OCI-LY7 (cell line): ENCODE results near the gene MPDZ. TPM values are rescaled to one million over a fixed set of nuclear protein-coding genes. Genes with fewer than 3 reads are reported as not detected.

Experiments
- BruUV-seq: library from RNA; stranded (reverse); fragments of 400-500 nt; replicated peaks from 2 replicates; lab custom pipeline; 2021; lab: Mats Ljungman, UMichigan
- CTCF ChIA-PET: fragments of 300-600 bp; sonication (Branson Sonifier 250); formaldehyde crosslinking; loops from one replicate; lab custom pipeline; 2022; ENCODE audit warnings: antibody characterized with exemption; ENCODE audit not compliant: unreplicated experiment; lab: Charles Lee
- POLR2A ChIA-PET: fragments of 300-600 bp; sonication (Branson Sonifier 250); formaldehyde crosslinking; loops from one replicate; lab custom pipeline; 2022; ENCODE audit warnings: antibody characterized with exemption; lab: Charles Lee
- DNase-seq: peaks from one replicate; pipeline ENCODE4 v3.0.0-alpha.2; 2015; ENCODE audit warnings: low spot score
- H2AFZ ChIP-seq: fragments of 200-600 bp; sonication (generic), shearing (Covaris generic); 2 replicates; pipeline ENCODE4 v1.6.1; 2014; ENCODE audit warnings: mild to moderate bottlenecking, antibody characterized with exemption, low read length, moderate library complexity
- H3K27ac ChIP-seq: fragments of 200-600 bp; sonication (generic); 2 replicates; pipeline ENCODE4 v1.5.1; 2014; ENCODE audit warnings: mixed run types, low read depth, mild to moderate bottlenecking, moderate library complexity, low read length, inconsistent platforms; ENCODE audit not compliant: poor library complexity, severe bottlenecking
- H3K36me3 ChIP-seq: fragments of 200-600 bp; sonication (generic); 2 replicates; pipeline ENCODE4 v1.6.1; 2014; ENCODE audit warnings: mild to moderate bottlenecking, antibody characterized with exemption, low read length, moderate library complexity, mixed read lengths; ENCODE audit not compliant: insufficient read depth
- H3K4me1 ChIP-seq: fragments of 200-600 bp; sonication (generic); 2 replicates; pipeline ENCODE4 v1.5.1; 2014; ENCODE audit warnings: mild to moderate bottlenecking, low read length; ENCODE audit not compliant: insufficient read depth, poor library complexity, severe bottlenecking
- H3K4me2 ChIP-seq: fragments of 200-600 bp; sonication (generic); 2 replicates; pipeline ENCODE4 v1.6.1; 2014; ENCODE audit warnings: mild to moderate bottlenecking, low read length
- H3K4me3 ChIP-seq: fragments of 200-600 bp; sonication (generic); 2 replicates; pipeline ENCODE4 v1.5.1; 2014; ENCODE audit warnings: mild to moderate bottlenecking, low read depth, low read length; ENCODE audit not compliant: poor library complexity, severe bottlenecking
- H3K79me2 ChIP-seq: fragments of 200-600 bp; sonication (generic); 2 replicates; pipeline ENCODE4 v1.6.1; 2016; ENCODE audit warnings: low read depth, mild to moderate bottlenecking, low read length, moderate library complexity, mixed read lengths; ENCODE audit not compliant: insufficient read depth
- H3K9me2 ChIP-seq: fragments of 200-600 bp; sonication (generic); 2 replicates; pipeline ENCODE4 v1.6.1; 2016; ENCODE audit warnings: mild to moderate bottlenecking, low read length, mixed read lengths; ENCODE audit not compliant: insufficient read depth
- H3K9me3 ChIP-seq: fragments of 200-600 bp; sonication (generic); 2 replicates; pipeline ENCODE4 v1.6.1; 2014; ENCODE audit warnings: mild to moderate bottlenecking, mixed run types, low read length, mixed read lengths
- H4K20me1 ChIP-seq: fragments of 200-600 bp; sonication (generic); 2 replicates; pipeline ENCODE4 v1.6.1; 2014; ENCODE audit warnings: mild to moderate bottlenecking, antibody characterized with exemption, low read length, moderate library complexity, mixed read lengths; ENCODE audit not compliant: insufficient read depth
- EZH2phosphoT487 ChIP-seq: fragments of 200-600 bp; sonication (generic); IDR thresholded peaks from 2 replicates; pipeline ENCODE4 v1.6.1; 2018; ENCODE audit warnings: low read depth, borderline replicate concordance, mild to moderate bottlenecking, mixed run types, antibody characterized with exemption, low read length, moderate library complexity, mixed read lengths
- intact Hi-C: fragments of 100-400 bp; cut with micrococcal nuclease; formaldehyde crosslinking; loops from one replicate; pipeline ENCODE4 v1.10.0; 2022; ENCODE audit not compliant: unreplicated experiment
- total RNA-seq, 2 experiments: library from RNA; depleted of rRNA in 1 of 2; stranded (reverse); fragments of >200 nt in 1 of 2; shearing (Covaris generic) in 1 of 2; gene quantifications; 2 replicates each; pipeline ENCODE4 v1.2.3, GENCODE V29; 2014 to 2022
- TF ChIP-seq, protein P1 (sequence below): fragments of 200-600 bp; sonication (generic); conservative IDR thresholded peaks from 2 replicates; pipeline ENCODE4 v1.5.1; 2014; ENCODE audit warnings: mild to moderate bottlenecking, antibody characterized with exemption, low read length, moderate library complexity, mixed read lengths

The MPDZ gene
- total RNA-seq, 2 experiments from 2014 or later: not detected

DNA sequence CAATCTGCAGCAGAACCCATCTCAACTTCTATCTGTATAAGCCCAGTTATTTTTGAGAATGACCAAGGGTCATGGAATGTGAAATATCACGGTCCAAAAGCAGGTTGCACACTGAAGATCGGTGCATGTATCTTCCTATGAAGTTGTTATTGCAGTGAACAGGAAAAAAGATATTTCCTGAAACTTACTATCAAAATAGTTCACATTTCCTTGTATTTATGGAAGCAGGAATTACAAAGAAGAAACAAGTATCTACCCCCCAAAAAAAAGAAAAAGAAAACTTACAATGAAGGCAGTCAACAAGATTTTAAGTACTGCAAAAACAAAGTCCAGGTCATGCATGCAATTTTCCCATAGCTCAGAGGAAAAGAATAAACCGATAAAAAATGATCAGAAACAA is 70.0 kb downstream of the MPDZ start:
- H3K9me3 ChIP-seq: no peaks in the 10 kb centered on the region
- H2AFZ ChIP-seq: no peak overlapping the region
- ChIA-PET POLR2A (interaction anchor here (0.5 kb wide), 1 partner anchor 25 kb away, joined by 3 read pairs; no protein-coding TSS in a partner anchor), CTCF (no interaction called here)
- no TSS peak for BruUV-seq
- no peaks in the 10 kb centered on the region for H3K79me2 ChIP-seq
- intact Hi-C loops: no loop called here
- H3K4me3 ChIP-seq: no peak overlapping the region
- H3K4me1 ChIP-seq: no peaks in the 10 kb centered on the region
- H3K27ac ChIP-seq: no peak overlapping the region
- no peak overlapping the region for H3K4me2 ChIP-seq
- no peaks in the 10 kb centered on the region for H4K20me1 ChIP-seq
- TF ChIP-seq EZH2phosphoT487: no peak
- TF ChIP-seq, protein P1, sequence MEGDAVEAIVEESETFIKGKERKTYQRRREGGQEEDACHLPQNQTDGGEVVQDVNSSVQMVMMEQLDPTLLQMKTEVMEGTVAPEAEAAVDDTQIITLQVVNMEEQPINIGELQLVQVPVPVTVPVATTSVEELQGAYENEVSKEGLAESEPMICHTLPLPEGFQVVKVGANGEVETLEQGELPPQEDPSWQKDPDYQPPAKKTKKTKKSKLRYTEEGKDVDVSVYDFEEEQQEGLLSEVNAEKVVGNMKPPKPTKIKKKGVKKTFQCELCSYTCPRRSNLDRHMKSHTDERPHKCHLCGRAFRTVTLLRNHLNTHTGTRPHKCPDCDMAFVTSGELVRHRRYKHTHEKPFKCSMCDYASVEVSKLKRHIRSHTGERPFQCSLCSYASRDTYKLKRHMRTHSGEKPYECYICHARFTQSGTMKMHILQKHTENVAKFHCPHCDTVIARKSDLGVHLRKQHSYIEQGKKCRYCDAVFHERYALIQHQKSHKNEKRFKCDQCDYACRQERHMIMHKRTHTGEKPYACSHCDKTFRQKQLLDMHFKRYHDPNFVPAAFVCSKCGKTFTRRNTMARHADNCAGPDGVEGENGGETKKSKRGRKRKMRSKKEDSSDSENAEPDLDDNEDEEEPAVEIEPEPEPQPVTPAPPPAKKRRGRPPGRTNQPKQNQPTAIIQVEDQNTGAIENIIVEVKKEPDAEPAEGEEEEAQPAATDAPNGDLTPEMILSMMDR: no peak
- no peaks in the 10 kb centered on the region for H3K9me2 ChIP-seq
- H3K36me3 ChIP-seq: no peaks in the 10 kb centered on the region
- DNase-seq: no peak

DNA sequence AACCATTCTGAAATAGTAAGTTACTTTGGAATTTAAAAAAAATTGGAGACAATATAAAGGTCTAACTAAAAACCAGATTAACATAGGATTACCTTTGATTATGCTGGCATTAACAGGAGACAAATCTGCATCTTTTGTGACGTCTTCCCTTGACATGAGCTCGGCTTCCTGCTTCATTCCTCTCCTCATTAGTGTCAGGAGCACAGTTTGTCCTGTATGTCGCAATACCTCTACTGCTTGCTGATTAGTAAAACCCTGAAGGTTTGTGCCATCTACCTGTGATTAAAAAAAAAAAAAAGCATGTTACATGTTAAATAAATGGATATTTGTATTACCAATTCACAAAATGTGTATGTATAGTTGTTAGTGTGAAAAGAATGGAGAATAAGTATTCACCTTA is 73.7 kb downstream of the MPDZ start:
- no peaks in the 10 kb centered on the region for H4K20me1 ChIP-seq
- H3K36me3 ChIP-seq: no peaks in the 10 kb centered on the region
- H2AFZ ChIP-seq: no peak overlapping the region
- POLR2A ChIA-PET: no interaction called here
- H3K27ac ChIP-seq: no peak overlapping the region
- no peak overlapping the region for H3K4me3 ChIP-seq
- no TSS peak for BruUV-seq
- H3K9me2 ChIP-seq: no peaks in the 10 kb centered on the region
- no peak overlapping the region for H3K4me2 ChIP-seq
- no peaks in the 10 kb centered on the region for H3K9me3 ChIP-seq
- no peak for TF ChIP-seq EZH2phosphoT487
- TF ChIP-seq, protein P1: no peak
- CTCF ChIA-PET: no interaction called here
- no peaks in the 10 kb centered on the region for H3K4me1 ChIP-seq
- no peak for DNase-seq
- intact Hi-C loops: no loop called here
- H3K79me2 ChIP-seq: no peaks in the 10 kb centered on the region

DNA sequence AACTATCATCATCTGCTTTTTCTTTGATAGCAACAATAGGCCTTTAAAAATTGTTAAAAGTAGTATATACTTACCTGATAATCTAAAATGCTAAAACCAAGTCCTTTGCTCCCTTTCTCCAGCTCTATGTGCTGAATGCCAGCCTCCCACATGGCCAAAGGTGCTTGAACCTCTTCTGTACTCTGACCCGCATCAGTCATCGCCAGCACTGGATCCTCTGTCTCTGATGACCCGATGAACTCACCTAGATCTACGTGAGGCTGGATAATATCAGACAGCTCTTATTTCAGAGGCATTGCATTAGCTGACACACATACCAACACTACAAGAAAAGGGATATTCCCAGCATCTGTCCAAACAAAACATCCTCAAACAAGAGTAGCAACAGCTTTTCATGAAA is 89.5 kb downstream of the MPDZ start:
- no peaks in the 10 kb centered on the region for H3K79me2 ChIP-seq
- no peaks in the 10 kb centered on the region for H3K4me1 ChIP-seq
- DNase-seq: no peak
- no TSS peak for BruUV-seq
- intact Hi-C loops: no loop called here
- no peaks in the 10 kb centered on the region for H3K9me3 ChIP-seq
- TF ChIP-seq, protein P1: no peak
- TF ChIP-seq EZH2phosphoT487: no peak
- no peak overlapping the region for H3K4me3 ChIP-seq
- POLR2A ChIA-PET: interaction anchor here (1.0 kb wide), 1 partner anchor 18 kb away, joined by 3 read pairs; no protein-coding TSS in a partner anchor
- no peak overlapping the region for H3K4me2 ChIP-seq
- H3K9me2 ChIP-seq: no peaks in the 10 kb centered on the region
- no peak overlapping the region for H2AFZ ChIP-seq
- H4K20me1 ChIP-seq: no peaks in the 10 kb centered on the region
- CTCF ChIA-PET: no interaction called here
- H3K36me3 ChIP-seq: no peaks in the 10 kb centered on the region
- H3K27ac ChIP-seq: no peak overlapping the region
